K562 treated with DMSO at 1 percent for 12 hours (cell line): Measurements from ENCODE around the gene NMRAL1. TPM values are rescaled to one million over a fixed set of nuclear protein-coding genes. Genes with fewer than 3 reads are reported as not detected.

ENCODE experiments used
- total RNA-seq: library from RNA; unstranded; fragments of 300-600 nt; gene quantifications from 2 replicates; pipeline ENCODE4 v1.2.3, GENCODE V29; 2022; ENCODE audit not compliant: insufficient read depth

Gene NMRAL1
- total RNA-seq, result 84.9 and 113 TPM in 2 replicates

GRCh38 chr16:4474192-4474961 is at the start of gene NMRAL1:
Gene NMRAL1, minus strand, starts transcription at chr16:4474625. Its CDS starts 493 bp downstream, at chr16:4474132.

DNA sequence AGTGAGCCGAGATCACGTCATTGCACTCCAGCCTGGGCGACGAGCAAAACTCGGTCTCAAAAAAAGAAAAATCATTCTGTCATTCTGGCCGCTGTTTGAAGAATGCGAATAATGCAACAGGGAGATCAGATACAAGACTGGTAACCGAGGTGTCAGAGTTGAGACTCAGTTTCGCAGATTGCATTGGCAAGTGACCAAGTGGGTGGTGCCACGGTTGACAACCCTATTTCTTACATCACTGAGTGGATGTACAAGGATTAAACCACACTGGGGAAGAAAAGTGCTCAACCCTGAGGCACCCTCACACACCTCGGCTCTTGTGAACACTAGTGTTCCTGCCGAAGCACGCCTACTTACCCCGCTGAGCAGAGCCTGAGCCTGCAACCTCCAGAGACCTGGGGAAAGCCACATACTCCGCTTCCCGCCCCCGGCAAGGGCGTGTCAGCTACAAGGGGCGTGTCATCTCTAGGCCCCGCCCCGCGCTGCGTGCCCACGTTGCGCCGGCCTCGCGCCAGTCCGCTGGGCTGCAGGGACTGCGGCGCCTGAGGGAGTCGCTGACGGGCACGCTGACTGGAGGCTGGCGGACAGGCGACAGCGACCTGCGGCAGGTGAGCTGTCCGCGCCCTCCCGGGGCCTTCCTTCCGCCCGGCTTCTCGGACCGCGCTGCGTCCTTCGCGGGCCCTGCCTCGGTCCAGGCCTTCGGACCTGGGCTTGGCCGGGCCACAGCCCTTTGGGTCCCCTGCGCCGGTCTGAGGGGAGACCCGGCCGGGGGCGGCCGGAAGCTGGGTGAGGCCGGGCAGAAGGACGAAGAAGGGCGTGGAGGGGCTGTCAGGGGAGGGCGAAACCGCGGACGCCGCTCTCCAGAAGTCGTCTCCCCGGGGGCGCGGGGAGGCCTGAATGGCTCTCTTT is 1.7 kb upstream of the NMRAL1 start, which contains the start of gene HMOX2:
HMOX2 (plus strand) TSS at position 519 of the 909 bp plus-strand sequence. CDS start 29,127 bp downstream, outside the sequence.

DNA sequence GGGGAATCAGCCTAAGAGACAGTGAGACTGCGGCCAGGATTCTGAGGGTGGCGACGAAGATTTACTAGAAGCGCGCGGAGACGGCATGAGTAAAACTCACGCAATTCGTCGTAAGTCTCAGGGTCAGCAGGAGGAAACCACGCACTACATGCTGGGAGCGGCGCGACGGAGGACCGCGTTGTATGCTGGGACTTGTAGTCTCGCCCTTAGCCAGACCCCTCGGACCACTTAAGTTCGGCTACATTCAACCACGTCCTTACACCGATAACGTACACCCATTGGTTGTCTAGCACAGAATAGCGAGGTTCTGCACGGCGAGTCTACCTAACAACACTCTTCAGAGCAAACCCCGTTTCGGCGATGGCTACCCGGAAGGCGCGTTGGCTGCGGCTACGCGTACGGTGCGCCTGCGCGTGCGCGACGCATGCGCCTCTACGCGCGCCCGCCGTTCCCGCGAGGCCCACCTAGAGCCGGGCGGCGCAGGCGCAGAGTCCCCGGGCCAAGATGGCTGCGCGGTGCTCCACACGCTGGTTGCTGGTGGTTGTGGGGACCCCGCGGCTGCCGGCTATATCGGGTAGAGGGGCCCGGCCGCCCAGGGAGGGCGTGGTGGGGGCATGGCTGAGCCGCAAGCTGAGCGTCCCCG is 48.9 kb downstream of the NMRAL1 start, which contains the start of gene DNAJA3:
DNAJA3 (plus strand) TSS at position 491 of the 643 bp plus-strand sequence; CDS start at position 505, 14 bp downstream.

GRCh38 chr16:4416200-4417032 is 58.0 kb downstream of the NMRAL1 start, which contains the start of gene CORO7:
Gene CORO7, minus strand, starts transcription at chr16:4416596. Its CDS starts 78 bp downstream, at chr16:4416518.

Other genes starting within 250 kb of the NMRAL1 start
- gene SRL, start 232.5 kb downstream of the NMRAL1 start, total RNA-seq, result not detected in 2 replicates
- 5.8 and 6.2 TPM in 2 replicates for gene TFAP4, start 201.6 kb downstream of the NMRAL1 start, total RNA-seq
- gene GLIS2, start 158.6 kb downstream of the NMRAL1 start, total RNA-seq, result 13.7 and 23.8 TPM in 2 replicates
- 58.1 and 191 TPM in 2 replicates for gene PAM16, start 123.3 kb downstream of the NMRAL1 start, total RNA-seq
- 29.7 and 34.4 TPM in 2 replicates for gene VASN, start 102.8 kb downstream of the NMRAL1 start, total RNA-seq
- 59.9 and 88.5 TPM in 2 replicates for gene CORO7, start 58.0 kb downstream of the NMRAL1 start, total RNA-seq
- gene DNAJA3, start 48.8 kb downstream of the NMRAL1 start, total RNA-seq, result 34.9 and 65.7 TPM in 2 replicates
- 54.6 and 61.1 TPM in 2 replicates for gene HMOX2, start 1.8 kb upstream of the NMRAL1 start, total RNA-seq
- gene CDIP1, start 64.1 kb upstream of the NMRAL1 start, total RNA-seq, result 0.59 TPM in 1 of 2 replicates, not detected in the other
- gene C16orf96, start 81.7 kb upstream of the NMRAL1 start, total RNA-seq, result not detected in 2 replicates
- gene UBALD1, start 140.3 kb upstream of the NMRAL1 start, total RNA-seq, result 43.1 and 44.9 TPM in 2 replicates
- gene MGRN1, start 150.2 kb upstream of the NMRAL1 start, total RNA-seq, result 18.1 and 41.4 TPM in 2 replicates
- gene NUDT16L1, start 218.9 kb upstream of the NMRAL1 start, total RNA-seq, result 29.4 and 37.7 TPM in 2 replicates